Activated naive CD8-positive, alpha-beta T cell (primary cell): ENCODE results near the gene PCBP3.
A peak's percentile ranks its signal among the peaks of the same experiment; 100 is the strongest.
"Not testable (repeated sequence)": the region's sequence is repeated elsewhere in the genome, so short reads cannot be mapped to it uniquely, and the experiment has no call there.

ENCODE experiments used
- H3K27ac Mint-ChIP-seq: one replicate; pipeline ENCODE4 v1.8.0; 2021; ENCODE audit warnings: mixed read lengths
- H3K27me3 Mint-ChIP-seq: one replicate; pipeline ENCODE4 v1.8.0; 2021; ENCODE audit warnings: mixed read lengths
- H3K36me3 Mint-ChIP-seq: one replicate; pipeline ENCODE4 v1.8.0; 2021; ENCODE audit warnings: mixed read lengths
- H3K4me1 Mint-ChIP-seq: one replicate; pipeline ENCODE4 v1.8.0; 2021; ENCODE audit warnings: low read depth, mixed read lengths
- H3K4me3 Mint-ChIP-seq: one replicate; pipeline ENCODE4 v1.8.0; 2021; ENCODE audit warnings: mild to moderate bottlenecking, mixed read lengths
- H3K9me3 Mint-ChIP-seq: one replicate; pipeline ENCODE4 v1.8.0; 2021; ENCODE audit warnings: low read depth, mixed read lengths

Gene PCBP3

DNA sequence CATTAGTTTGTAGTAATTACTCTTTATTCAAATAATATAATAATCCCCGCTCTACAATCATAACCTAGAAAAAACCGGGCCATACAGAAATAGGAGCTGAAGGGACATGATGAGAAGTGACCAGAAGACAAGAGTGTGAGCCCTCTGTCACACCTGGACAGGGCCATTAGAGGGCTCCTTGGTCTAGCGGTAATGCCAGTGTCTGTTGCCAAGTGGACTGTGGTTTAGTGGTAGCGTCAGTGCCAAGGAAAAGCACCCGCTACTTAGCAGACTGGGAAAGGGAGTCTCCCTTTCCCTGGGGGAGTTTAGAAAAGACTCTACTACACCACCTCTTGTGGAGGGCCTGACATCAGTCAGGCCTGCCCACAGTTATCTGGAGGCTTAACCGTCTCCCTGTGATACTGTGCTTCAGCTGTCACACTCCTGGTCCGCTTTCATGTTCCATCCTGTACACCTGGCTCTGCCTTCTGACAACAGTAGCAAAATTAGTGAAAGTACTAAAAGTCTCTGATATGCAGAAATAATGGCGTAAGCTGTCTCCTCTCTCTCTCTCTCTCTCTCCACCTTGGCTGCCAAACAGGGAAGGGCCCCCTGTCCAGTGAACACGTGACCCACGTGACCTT lies 19.2 kb downstream of the PCBP3 start:
- H3K9me3 Mint-ChIP-seq, result peaks cover 19% of the 10 kb centered on the region
- H3K27ac Mint-ChIP-seq, H3K4me3 Mint-ChIP-seq, H3K4me1 Mint-ChIP-seq, H3K27me3 Mint-ChIP-seq: not testable (repeated sequence)
- peaks cover 14% of the 10 kb centered on the region for H3K36me3 Mint-ChIP-seq

GRCh38 chr21:45669382-45669781 lies 25.9 kb downstream of the PCBP3 start:
- H3K36me3 Mint-ChIP-seq, result peaks cover 19% of the 10 kb centered on the region
- H3K27ac Mint-ChIP-seq, result no peak overlapping the region
- peaks cover 19% of the 10 kb centered on the region for H3K9me3 Mint-ChIP-seq
- H3K4me1 Mint-ChIP-seq, result no peaks in the 10 kb centered on the region
- no peaks in the 10 kb centered on the region for H3K27me3 Mint-ChIP-seq
- H3K4me3 Mint-ChIP-seq, result no peak overlapping the region

- H3K27ac Mint-ChIP-seq, result no peak overlapping the region
- H3K4me1 Mint-ChIP-seq, result no peaks in the 10 kb centered on the region
- H3K27me3 Mint-ChIP-seq, result no peaks in the 10 kb centered on the region
- no peak overlapping the region for H3K4me3 Mint-ChIP-seq
- H3K9me3 Mint-ChIP-seq, result peaks cover 15% of the 10 kb centered on the region
- peaks cover 15% of the 10 kb centered on the region for H3K36me3 Mint-ChIP-seq
Observed at GRCh38 chr21:45670731-45671130, 27.2 kb downstream of the PCBP3 start.

DNA sequence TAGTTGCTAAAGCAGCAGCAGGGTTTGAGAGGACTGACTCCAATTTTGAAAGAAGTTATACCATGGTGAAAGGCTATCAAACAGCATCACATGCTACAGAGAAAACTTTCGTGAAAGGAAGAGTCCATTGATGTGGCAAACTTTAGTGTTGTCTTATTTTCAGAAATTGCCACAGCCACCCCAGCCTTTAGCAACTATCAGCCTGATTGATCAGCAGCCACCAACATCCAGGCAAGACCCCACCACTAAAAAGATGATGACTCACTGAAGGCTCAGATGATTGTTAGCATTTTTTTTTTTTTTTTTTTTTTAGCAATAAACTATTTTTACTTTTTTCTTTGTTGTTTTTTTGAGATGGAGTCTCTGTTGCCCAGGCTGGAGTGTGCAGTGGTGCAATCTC lies 35.3 kb downstream of the PCBP3 start:
- H3K27ac Mint-ChIP-seq, H3K4me3 Mint-ChIP-seq, H3K27me3 Mint-ChIP-seq, H3K9me3 Mint-ChIP-seq, H3K4me1 Mint-ChIP-seq, H3K36me3 Mint-ChIP-seq: not testable (repeated sequence)

- H3K4me1 Mint-ChIP-seq, result peaks cover 4% of the 10 kb centered on the region
- peaks cover 2% of the 10 kb centered on the region for H3K27me3 Mint-ChIP-seq
- no peak overlapping the region for H3K27ac Mint-ChIP-seq
- peaks cover 5% of the 10 kb centered on the region for H3K36me3 Mint-ChIP-seq
- H3K9me3 Mint-ChIP-seq, result no peaks in the 10 kb centered on the region
- no peak overlapping the region for H3K4me3 Mint-ChIP-seq
Observed at GRCh38 chr21:45680215-45680614, 36.7 kb downstream of the PCBP3 start.

DNA sequence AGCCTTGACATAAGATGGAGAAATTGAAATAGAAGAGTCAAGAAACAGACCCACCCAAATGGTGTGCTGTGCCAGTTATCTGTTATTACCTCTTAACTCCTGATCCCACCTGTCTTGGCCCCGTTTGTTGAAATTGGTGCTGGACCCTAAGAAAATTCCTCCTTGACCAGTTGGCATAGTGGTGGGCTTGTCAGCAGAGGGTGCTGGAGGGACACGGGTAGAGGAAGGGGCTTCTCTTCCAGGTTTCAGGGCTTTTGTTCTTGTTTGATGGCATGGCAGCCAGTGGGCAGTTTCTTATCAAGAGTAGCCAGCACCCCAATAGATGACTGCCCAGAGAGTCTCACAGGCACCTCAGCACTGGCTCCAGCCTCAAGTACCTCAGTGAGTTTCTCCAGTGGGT lies 51.6 kb downstream of the PCBP3 start:
- H3K36me3 Mint-ChIP-seq, result peaks cover 9% of the 10 kb centered on the region
- H3K4me1 Mint-ChIP-seq, result peaks cover 23% of the 10 kb centered on the region
- no peak overlapping the region for H3K27ac Mint-ChIP-seq
- no peaks in the 10 kb centered on the region for H3K27me3 Mint-ChIP-seq
- H3K9me3 Mint-ChIP-seq, result peaks cover 7% of the 10 kb centered on the region
- no peak overlapping the region for H3K4me3 Mint-ChIP-seq

DNA sequence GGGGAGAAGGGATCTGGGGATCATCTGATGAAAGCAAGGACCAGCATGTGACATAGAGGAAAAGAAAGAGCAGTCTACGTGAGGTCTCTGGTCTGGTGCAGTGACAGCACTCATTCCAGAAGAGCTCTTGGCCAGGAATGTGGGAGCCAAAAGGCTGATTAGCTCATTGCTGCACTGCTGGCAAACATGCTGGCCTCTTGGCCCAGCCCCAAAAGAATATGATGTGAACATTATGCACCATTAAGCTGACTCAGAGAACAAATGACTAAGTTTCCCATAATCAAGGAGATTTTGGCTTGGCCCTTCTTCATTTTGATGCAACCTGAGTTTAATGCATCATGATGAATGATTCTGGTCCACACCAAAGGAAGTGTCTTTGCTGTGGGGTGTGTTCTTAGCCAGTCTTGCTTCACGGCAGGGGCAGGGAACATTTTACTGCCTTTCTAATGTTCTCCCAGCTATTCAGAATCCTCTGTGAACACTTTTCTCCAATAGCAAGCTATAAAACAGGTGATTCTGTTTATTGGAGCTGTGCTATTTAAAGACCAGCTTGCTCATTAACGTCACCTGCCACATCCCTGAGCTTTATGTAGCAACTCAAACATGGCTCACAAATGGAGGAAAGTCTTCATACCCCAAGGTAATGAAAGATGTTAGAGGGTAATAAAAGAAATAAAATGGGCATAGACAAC lies 55.1 kb downstream of the PCBP3 start:
- Mint-ChIP-seq H3K9me3 (peaks cover 7% of the 10 kb centered on the region), H3K4me3 (no peak overlapping the region), H3K36me3 (peaks cover 9% of the 10 kb centered on the region), H3K27ac (peak overlapping the region; percentile 89), H3K4me1 (peaks cover 42% of the 10 kb centered on the region), H3K27me3 (no peaks in the 10 kb centered on the region)

DNA sequence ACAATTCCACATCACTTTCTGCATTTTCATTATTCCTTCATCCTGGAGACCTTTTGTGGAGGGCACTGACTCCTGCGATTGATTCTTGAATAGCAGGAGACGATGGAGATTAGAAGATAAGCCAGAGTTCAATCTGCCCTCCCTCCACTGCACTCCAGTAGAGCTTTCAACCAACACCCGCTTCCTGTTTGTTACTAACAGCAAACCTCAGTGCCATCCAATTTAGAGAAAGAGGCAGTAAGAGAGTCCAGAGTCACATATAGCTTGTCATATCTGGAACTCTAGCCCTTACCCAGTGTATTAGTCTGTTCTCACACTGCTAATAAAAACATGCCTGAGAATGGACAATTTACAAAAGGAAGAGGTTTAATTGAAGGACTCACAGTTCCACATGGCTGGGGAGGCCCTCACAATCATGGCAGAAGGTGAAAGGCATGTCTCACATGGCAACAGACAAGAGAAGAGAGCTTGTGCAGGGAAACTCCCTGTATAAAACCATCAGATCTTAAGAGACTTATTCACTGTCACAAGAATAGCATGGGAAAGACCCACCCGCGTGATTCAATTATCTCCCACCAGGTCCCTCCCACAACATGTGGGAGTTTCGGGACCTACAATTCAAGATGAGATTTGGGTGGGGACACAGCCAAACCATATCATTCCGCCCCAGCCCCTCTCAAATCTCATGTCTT lies 55.9 kb downstream of the PCBP3 start:
- Mint-ChIP-seq H3K27ac (peak overlapping the region; percentile 89), H3K4me1 (peaks cover 42% of the 10 kb centered on the region), H3K36me3 (peaks cover 9% of the 10 kb centered on the region), H3K4me3 (peak overlapping the region; percentile 66), H3K9me3 (peaks cover 7% of the 10 kb centered on the region), H3K27me3 (no peaks in the 10 kb centered on the region)

- Mint-ChIP-seq H3K27ac (peak overlapping the region; percentile 89), H3K9me3 (peaks cover 7% of the 10 kb centered on the region), H3K4me3 (peak overlapping the region; percentile 66), H3K4me1 (peaks cover 42% of the 10 kb centered on the region), H3K27me3 (no peaks in the 10 kb centered on the region), H3K36me3 (peaks cover 9% of the 10 kb centered on the region)
Observed at GRCh38 chr21:45699966-45700365, 56.4 kb downstream of the PCBP3 start.

- Mint-ChIP-seq H3K4me1 (peaks cover 42% of the 10 kb centered on the region), H3K36me3 (peaks cover 9% of the 10 kb centered on the region), H3K4me3 (no peak overlapping the region), H3K27me3 (no peaks in the 10 kb centered on the region), H3K9me3 (peaks cover 7% of the 10 kb centered on the region), H3K27ac (no peak overlapping the region)
Observed at GRCh38 chr21:45700461-45700860, 56.9 kb downstream of the PCBP3 start.

DNA sequence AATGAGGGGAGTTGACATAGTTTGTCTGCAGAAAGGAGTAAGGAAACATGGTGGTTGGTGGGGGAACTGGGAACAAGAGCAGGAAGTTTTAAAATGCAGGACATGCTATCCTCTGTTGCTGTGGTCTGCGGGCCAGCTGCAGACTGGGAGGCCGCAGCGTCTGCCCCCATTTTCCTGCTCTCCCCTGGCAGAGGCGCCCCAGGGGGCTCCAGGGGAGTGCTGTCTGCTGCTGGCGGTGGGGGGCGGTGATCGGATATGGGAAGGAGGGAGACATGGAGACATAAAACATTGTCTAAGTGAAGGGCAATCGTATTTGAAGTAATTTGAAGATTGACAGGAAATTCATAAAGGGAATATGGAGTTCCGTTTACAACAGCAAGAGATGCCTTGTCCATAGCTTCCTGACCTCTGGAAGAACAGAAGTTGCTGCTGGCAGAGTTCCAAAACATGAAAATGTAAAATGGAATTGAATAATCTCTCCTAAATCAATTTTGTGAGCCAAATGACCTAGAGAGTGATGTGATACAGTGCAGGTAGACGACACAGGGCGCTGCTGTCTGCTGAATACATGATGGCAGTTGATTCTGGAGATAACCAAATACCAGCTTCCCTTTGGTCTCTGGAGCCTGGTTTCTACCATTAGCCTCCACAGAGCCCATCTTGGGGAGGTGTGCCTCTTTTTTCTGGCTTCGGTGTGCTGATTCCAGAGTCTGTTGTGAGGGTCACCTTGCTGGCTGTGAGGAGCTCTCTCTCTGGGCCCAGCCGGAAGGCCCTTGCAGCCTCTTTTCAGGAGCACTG lies 61.0 kb downstream of the PCBP3 start:
- H3K4me3 Mint-ChIP-seq, result no peak overlapping the region
- H3K36me3 Mint-ChIP-seq, result peaks cover 4% of the 10 kb centered on the region
- peaks cover 29% of the 10 kb centered on the region for H3K4me1 Mint-ChIP-seq
- no peaks in the 10 kb centered on the region for H3K27me3 Mint-ChIP-seq
- no peak overlapping the region for H3K27ac Mint-ChIP-seq
- H3K9me3 Mint-ChIP-seq, result no peaks in the 10 kb centered on the region

- H3K4me3 Mint-ChIP-seq, result no peak overlapping the region
- no peak overlapping the region for H3K27ac Mint-ChIP-seq
Observed at GRCh38 chr21:45706299-45706698, 62.8 kb downstream of the PCBP3 start.

GRCh38 chr21:45709173-45709572 lies 65.6 kb downstream of the PCBP3 start:
- H3K27me3 Mint-ChIP-seq, result no peaks in the 10 kb centered on the region
- peaks cover 14% of the 10 kb centered on the region for H3K9me3 Mint-ChIP-seq
- H3K27ac Mint-ChIP-seq, result no peak overlapping the region
- peaks cover 9% of the 10 kb centered on the region for H3K36me3 Mint-ChIP-seq
- no peak overlapping the region for H3K4me3 Mint-ChIP-seq
- H3K4me1 Mint-ChIP-seq, result peaks cover 7% of the 10 kb centered on the region

More at GRCh38 chr21:45706299-45706698, 62.8 kb downstream of the PCBP3 start:
- no peaks in the 10 kb centered on the region for H3K27me3 Mint-ChIP-seq
- peaks cover under 1% of the 10 kb centered on the region for H3K36me3 Mint-ChIP-seq
- H3K4me1 Mint-ChIP-seq, result peaks cover 15% of the 10 kb centered on the region
- peaks cover 6% of the 10 kb centered on the region for H3K9me3 Mint-ChIP-seq

DNA sequence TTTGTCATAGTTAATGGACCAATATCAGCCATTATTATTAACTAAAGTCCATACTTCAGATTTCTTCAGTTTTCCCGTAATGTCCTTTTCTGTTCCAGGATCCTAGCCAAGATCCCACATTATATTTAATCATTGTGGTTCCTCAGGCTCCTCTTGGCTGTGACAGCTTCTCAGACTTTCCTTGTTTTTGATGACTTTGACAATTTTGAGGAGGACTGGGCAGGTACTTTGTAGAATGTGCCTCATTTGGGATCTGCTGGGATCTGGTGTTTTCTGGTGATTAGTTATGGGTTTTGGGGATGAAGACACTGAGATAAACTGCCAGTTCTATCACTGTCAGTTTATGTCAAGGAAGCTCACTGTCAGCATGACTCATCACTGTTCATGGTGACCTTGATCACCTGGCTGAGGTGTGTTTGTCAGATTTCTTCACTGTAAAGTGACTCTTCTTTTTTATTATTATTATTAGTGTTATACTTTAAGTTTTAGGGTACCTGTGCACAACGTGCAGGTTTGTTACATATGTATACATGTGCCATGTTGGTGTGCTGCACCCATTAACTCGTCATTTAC lies 66.3 kb downstream of the PCBP3 start:
- H3K27me3 Mint-ChIP-seq, result no peaks in the 10 kb centered on the region
- no peak overlapping the region for H3K27ac Mint-ChIP-seq
- H3K36me3 Mint-ChIP-seq, result peaks cover 9% of the 10 kb centered on the region
- peaks cover 14% of the 10 kb centered on the region for H3K9me3 Mint-ChIP-seq
- H3K4me3 Mint-ChIP-seq, result no peak overlapping the region
- H3K4me1 Mint-ChIP-seq, result peaks cover 7% of the 10 kb centered on the region
